HepG2 (cell line): Measurements from ENCODE around the gene MRPS21. TPM values are rescaled to one million over a fixed set of nuclear protein-coding genes. Genes with fewer than 3 reads are reported as not detected.

Source experiments
- ATAC-seq: fragments of 200-7000 bp; cut with Tn5 transposase; 3 replicates; pipeline ENCODE4 v1.9.1; 2020; ENCODE audit warnings: mild to moderate bottlenecking, moderate library complexity
- BruUV-seq: library from RNA; stranded (reverse); fragments of 400-500 nt; replicated peaks from 2 replicates; lab custom pipeline; 2021; lab: Mats Ljungman, UMichigan
- CTCF ChIA-PET: fragments of 300-600 bp; formaldehyde crosslinking; extraction: SDS; loops from one replicate; lab custom pipeline; 2021; ENCODE audit warnings: low total read pairs, inconsistent platforms, low intra/inter-chr PET ratio; lab: Yijun Ruan, JAX
- POLR2A ChIA-PET: fragments of 350-600 bp; sonication (Branson Sonifier 250); formaldehyde crosslinking; loops from one replicate; lab custom pipeline; 2020; ENCODE audit warnings: antibody characterized with exemption, inconsistent platforms; lab: Yijun Ruan, JAX
- DNase-seq: peaks from one replicate; pipeline ENCODE4 v3.0.0-alpha.2; 2015; ENCODE audit warnings: low spot score
- FAIRE-seq: peaks from 3 replicates; lab custom pipeline; 2011; peaks lifted over from hg19 to GRCh38; lab: Jason Lieb, UNC
- H2AFZ ChIP-seq: one replicate; pipeline ENCODE4 v1.6.1; 2011; ENCODE audit warnings: low read length, inconsistent platforms
- H3K27ac ChIP-seq: fragments of 300-600 bp; 3 replicates; pipeline ENCODE4 v1.8.0; 2011; ENCODE audit warnings: mixed run types, mild to moderate bottlenecking, mixed read lengths, low read length, inconsistent platforms; ENCODE audit not compliant: insufficient read depth; ENCODE audit errors: extremely low read length
- H3K27me3 ChIP-seq, 2 experiments: fragments of 200-600 bp in 1 of 2; 2 replicates in 1 of 2; 3 replicates in 1 of 2; pipeline versions ENCODE4 v1.6.0 to v1.8.0; 2011; ENCODE audit warnings: low read length in 2 of 2, mild to moderate bottlenecking in 2 of 2, moderate library complexity in 2 of 2, inconsistent platforms in 1 of 2; ENCODE audit not compliant: insufficient read depth in 2 of 2, control insufficient read depth in 1 of 2
- H3K36me3 ChIP-seq, 2 experiments: fragments of 200-600 bp in 1 of 2; replicated peaks in 1 of 2; 2 replicates in 1 of 2; 3 replicates in 1 of 2; pipeline versions ENCODE4 v1.5.1 to v1.8.0; 2011; ENCODE audit warnings: low read length in 2 of 2, inconsistent platforms in 1 of 2; ENCODE audit not compliant: insufficient read depth in 2 of 2, control insufficient read depth in 1 of 2
- H3K4me1 ChIP-seq: 2 replicates; pipeline ENCODE4 v1.5.1; 2012; ENCODE audit warnings: low read length, inconsistent platforms; ENCODE audit not compliant: insufficient read depth
- H3K4me2 ChIP-seq: 2 replicates; pipeline ENCODE4 v1.6.0; 2011; ENCODE audit warnings: low read depth, low read length, inconsistent platforms
- H3K4me3 ChIP-seq, 3 experiments: fragments of 200-600 bp in 1 of 3; sonication (generic), shearing (Covaris generic) in 1 of 3; replicated peaks in 1 of 3; 2 replicates each; pipeline ENCODE4 v1.5.1; 2011 to 2016; ENCODE audit warnings: low read length in 3 of 3, inconsistent platforms in 2 of 3, low read depth in 2 of 3, mild to moderate bottlenecking in 2 of 3, control low read depth in 1 of 3, mixed read lengths in 1 of 3; ENCODE audit not compliant: insufficient read depth in 1 of 3
- H3K79me2 ChIP-seq: one replicate; pipeline ENCODE4 v1.6.1; 2011; ENCODE audit warnings: low read length, inconsistent platforms; ENCODE audit not compliant: insufficient read depth
- H3K9ac ChIP-seq: 2 replicates; pipeline ENCODE4 v1.6.0; 2011; ENCODE audit warnings: mild to moderate bottlenecking, low read depth, low read length, inconsistent platforms; ENCODE audit not compliant: insufficient read depth
- H3K9me3 ChIP-seq: 2 replicates; pipeline ENCODE4 v1.5.1; 2012; ENCODE audit warnings: mild to moderate bottlenecking, low read length
- H4K20me1 ChIP-seq: 2 replicates; pipeline ENCODE4 v1.6.0; 2011; ENCODE audit warnings: inconsistent platforms, mild to moderate bottlenecking, low read length, moderate library complexity; ENCODE audit not compliant: insufficient read depth
- AKAP8 ChIP-seq: sonication (generic); formaldehyde crosslinking; IDR thresholded peaks from 2 replicates; pipeline ENCODE4 v1.5.1; 2020; ENCODE audit warnings: mild to moderate bottlenecking, missing genetic modification reagents
- HMGXB4 ChIP-seq, 2 experiments: sonication (generic) in 1 of 2; formaldehyde crosslinking in 1 of 2; IDR thresholded peaks; 2 replicates each; pipeline versions ENCODE4 v1.4.0 to v1.6.1; 2018 to 2020; ENCODE audit warnings: missing genetic modification reagents in 2 of 2, borderline replicate concordance in 1 of 2, low read depth in 1 of 2, mild to moderate bottlenecking in 1 of 2, missing biosample characterization in 1 of 2
- JARID2 ChIP-seq: sonication (generic); formaldehyde crosslinking; IDR thresholded peaks from 2 replicates; pipeline ENCODE4 v1.8.1; 2023; ENCODE audit warnings: missing genetic modification reagents, inconsistent platforms; ENCODE audit not compliant: insufficient replicate concordance
- MAZ ChIP-seq, 2 experiments: sonication (generic) in 1 of 2; formaldehyde crosslinking in 1 of 2; IDR thresholded peaks; 2 replicates each; pipeline versions ENCODE4 v1.5.0 to v1.6.1; 2012 to 2020; ENCODE audit warnings: low read depth in 2 of 2, mild to moderate bottlenecking in 2 of 2, borderline replicate concordance in 1 of 2, improper control_type of control experiment in 1 of 2, low read length in 1 of 2, missing genetic modification reagents in 1 of 2, moderate library complexity in 1 of 2
- POLR2A ChIP-seq, 2 experiments: IDR thresholded peaks; 2 replicates each; pipeline ENCODE4 v1.6.1; 2011; ENCODE audit warnings: low read depth in 2 of 2, low read length in 2 of 2, mild to moderate bottlenecking in 1 of 2, moderate library complexity in 1 of 2; ENCODE audit not compliant: insufficient read depth in 1 of 2
- ZBTB46 ChIP-seq: sonication (generic); formaldehyde crosslinking; IDR thresholded peaks from 2 replicates; pipeline ENCODE4 v1.4.0; 2020; ENCODE audit warnings: mild to moderate bottlenecking, missing genetic modification reagents, borderline replicate concordance
- ZNF256 ChIP-seq: sonication (generic); formaldehyde crosslinking; conservative IDR thresholded peaks from 2 replicates; pipeline ENCODE4 v1.4.0; 2020; ENCODE audit warnings: missing genetic modification reagents
- ZZZ3 ChIP-seq: sonication (generic); formaldehyde crosslinking; IDR thresholded peaks from 2 replicates; pipeline ENCODE4 v1.4.0; 2020; ENCODE audit warnings: missing genetic modification reagents, mild to moderate bottlenecking, borderline replicate concordance
- WGBS: methylation state at CpG from one replicate; pipeline ENCODE4 v1.1.6; 2017; ENCODE audit warnings: low lambda C conversion rate; 5-methylcytosine and 5-hydroxymethylcytosine counted together
- in situ Hi-C: cut with HindIII; loops from 2 replicates; pipeline ENCODE4 v1.10.0; 2017; ENCODE audit warnings: low pct_unique_long_range_greater_than_20kb; ENCODE audit not compliant: extremely low pct_ligation_motif_present
- intact Hi-C: fragments of 100-400 bp; cut with micrococcal nuclease; formaldehyde crosslinking; loops from one replicate; pipeline ENCODE4 v1.10.0; 2022; ENCODE audit not compliant: unreplicated experiment
- polyA plus RNA-seq, 8 experiments: library from polyadenylated mRNA; depleted of rRNA in 3 of 8; stranded (reverse) in 7 of 8; unstranded in 1 of 8; fragments of >200 nt; fragmentation: Illumina TruSeq in 4 of 8; extraction: Trizol in 4 of 8; gene quantifications; 2 replicates each; pipeline versions ENCODE4 v1.2.1 to v1.2.3, GENCODE V29; 2011 to 2016; ENCODE audit warnings: low read depth in 4 of 8, missing spikeins in 1 of 8, mixed read lengths in 1 of 8; ENCODE audit not compliant: insufficient read depth in 1 of 8
- total RNA-seq, 5 experiments: library from RNA; depleted of rRNA; stranded (reverse); fragments of >200 nt; fragmentation: Illumina TruSeq; extraction: Trizol; gene quantifications; 2 replicates each; pipeline ENCODE4 v1.2.3, GENCODE V29; 2016; ENCODE audit warnings: low read depth in 1 of 5
- TF ChIP-seq, protein P1 (sequence below): sonication (generic); formaldehyde crosslinking; IDR thresholded peaks from 2 replicates; pipeline ENCODE4 v1.4.0; 2020; ENCODE audit warnings: missing genetic modification reagents

The MRPS21 gene
- total and polyA plus RNA-seq, 2 of the 13 experiments (the other 11 are each of a cell fraction or from before 2014, with no cell fraction given), result 59.4 to 64.2 TPM

GRCh38 chr1:150262388-150263320 is 31.0 kb upstream of the MRPS21 start:
- Histone ChIP-seq H3K9ac (no peak overlapping the region), H3K4me2 (no peak overlapping the region), H3K36me3 (peaks cover 8 to 26% of the 10 kb centered on the region in 2 experiments; a peak in 4 of 5 replicates), H3K9me3 (no peaks in the 10 kb centered on the region), H3K27ac (no peak overlapping the region), H2AFZ (no peak overlapping the region), H3K4me1 (peaks cover 41% of the 10 kb centered on the region), H3K4me3 (no peak overlapping the region), H4K20me1 (no peaks in the 10 kb centered on the region), H3K79me2 (peaks cover 12% of the 10 kb centered on the region), H3K27me3 (no peaks in the 10 kb centered on the region; a peak in 1 of 5 replicates)
- DNase-seq (no peak), FAIRE-seq (no peak), ATAC-seq (no peak)
- in situ Hi-C loops, result no loop called here
- POLR2A ChIA-PET, result interaction anchor here (0.6 to 1.9 kb wide), 2 partner anchors 18 to 125 kb away, joined by 4 to 5 read pairs; no protein-coding TSS in a partner anchor
- WGBS, result 91% methylated on average over 6 of the region's 6 CpGs
- intact Hi-C loops, result no loop called here
- CTCF ChIA-PET, result no interaction called here
- BruUV-seq, result no TSS peak
- no peak for TF ChIP-seq MAZ (IDR thresholded peaks at IDR 0.05; ENCODE audit: borderline replicate concordance, low read depth, low read length)
- no peak for TF ChIP-seq MAZ (CRISPR knock-in tag; IDR thresholded peaks at IDR 0.05; ENCODE audit: low read depth)
- TF ChIP-seq POLR2A (IDR thresholded peaks at IDR 0.05; ENCODE audit: insufficient read depth in 1 of 2, low read depth in 2 of 2, low read length in 2 of 2), result 0 out of 4 replicates have a peak, but pooled peaks of 1 of the 2 experiments have one; percentile 7

DNA sequence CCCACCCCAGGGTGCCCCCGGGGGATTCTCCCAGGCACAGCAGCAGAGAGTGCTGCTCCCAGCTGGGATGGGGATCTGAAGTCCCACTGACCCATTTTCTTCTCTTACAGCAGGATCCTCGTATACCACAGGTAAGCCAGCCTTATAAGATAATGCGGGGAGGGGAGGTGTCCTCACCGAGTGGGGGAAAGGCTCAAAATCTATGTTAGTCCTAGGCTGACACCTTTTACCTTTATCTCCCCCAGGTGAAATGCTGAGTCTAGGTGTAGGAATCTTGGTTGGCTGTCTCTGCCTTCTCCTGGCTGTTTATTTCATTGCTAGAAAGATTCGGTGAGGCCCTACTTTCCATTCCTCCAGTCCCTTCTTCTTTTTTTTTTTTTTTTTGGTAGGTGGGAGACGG is 30.1 kb upstream of the MRPS21 start:
- FAIRE-seq, result no peak
- Histone ChIP-seq H3K27ac (no peak overlapping the region), H3K4me1 (peaks cover 35% of the 10 kb centered on the region), H3K27me3 (no peaks in the 10 kb centered on the region), H4K20me1 (no peaks in the 10 kb centered on the region), H3K4me2 (no peak overlapping the region), H3K79me2 (peaks cover 21% of the 10 kb centered on the region), H3K9ac (no peak overlapping the region), H3K36me3 (peaks cover 8 to 26% of the 10 kb centered on the region in 2 experiments; a peak in 4 of 5 replicates), H2AFZ (no peak overlapping the region), H3K4me3 (no peak overlapping the region), H3K9me3 (no peaks in the 10 kb centered on the region)
- intact Hi-C loops (no loop called here), in situ Hi-C loops (no loop called here)
- DNase-seq, result no peak
- CTCF ChIA-PET, result no interaction called here
- WGBS, result 84% methylated on average over 5 of the region's 6 CpGs
- POLR2A ChIA-PET, result interaction anchor here (0.6 to 1.9 kb wide), 2 partner anchors 17 to 124 kb away, joined by 4 to 5 read pairs; no protein-coding TSS in a partner anchor
- no TSS peak for BruUV-seq
- ATAC-seq, result no peak
- TF ChIP-seq HMGXB4 (CRISPR knock-in tag; IDR thresholded peaks at IDR 0.05; ENCODE audit: borderline replicate concordance in 1 of 2, low read depth in 1 of 2), result no peak
- TF ChIP-seq ZZZ3, result no peak
- no peak for TF ChIP-seq AKAP8 (CRISPR knock-in tag)
- no peak for TF ChIP-seq ZNF256 (CRISPR knock-in tag)
- no peak for TF ChIP-seq JARID2 (CRISPR knock-in tag)
- TF ChIP-seq, protein P1, sequence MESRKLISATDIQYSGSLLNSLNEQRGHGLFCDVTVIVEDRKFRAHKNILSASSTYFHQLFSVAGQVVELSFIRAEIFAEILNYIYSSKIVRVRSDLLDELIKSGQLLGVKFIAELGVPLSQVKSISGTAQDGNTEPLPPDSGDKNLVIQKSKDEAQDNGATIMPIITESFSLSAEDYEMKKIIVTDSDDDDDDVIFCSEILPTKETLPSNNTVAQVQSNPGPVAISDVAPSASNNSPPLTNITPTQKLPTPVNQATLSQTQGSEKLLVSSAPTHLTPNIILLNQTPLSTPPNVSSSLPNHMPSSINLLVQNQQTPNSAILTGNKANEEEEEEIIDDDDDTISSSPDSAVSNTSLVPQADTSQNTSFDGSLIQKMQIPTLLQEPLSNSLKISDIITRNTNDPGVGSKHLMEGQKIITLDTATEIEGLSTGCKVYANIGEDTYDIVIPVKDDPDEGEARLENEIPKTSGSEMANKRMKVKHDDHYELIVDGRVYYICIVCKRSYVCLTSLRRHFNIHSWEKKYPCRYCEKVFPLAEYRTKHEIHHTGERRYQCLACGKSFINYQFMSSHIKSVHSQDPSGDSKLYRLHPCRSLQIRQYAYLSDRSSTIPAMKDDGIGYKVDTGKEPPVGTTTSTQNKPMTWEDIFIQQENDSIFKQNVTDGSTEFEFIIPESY (CRISPR knock-in tag), result no peak
- TF ChIP-seq ZBTB46 (CRISPR knock-in tag), result no peak
